Astrocyte of the cerebellum (primary cell): Measurements from ENCODE around the gene GLI3.

ENCODE experiments used
- DNase-seq: peaks from one replicate; pipeline ENCODE4 v3.0.0-alpha.2; 2011; ENCODE audit warnings: low read depth
- H3K4me3 ChIP-seq: 2 replicates; pipeline ENCODE4 v1.5.1; 2011; ENCODE audit warnings: mild to moderate bottlenecking, low read depth, low read length, moderate library complexity
- CTCF ChIP-seq: IDR thresholded peaks from 2 replicates; pipeline ENCODE4 v1.5.1; 2012; ENCODE audit warnings: low read length, low read depth, moderate library complexity, mild to moderate bottlenecking; ENCODE audit errors: missing control alignments
- in situ Hi-C: cut with HindIII; loops from 2 replicates; pipeline ENCODE4 v1.10.0; 2017; ENCODE audit warnings: low sequenced_read_pairs

GLI3 gene

GRCh38 chr7:42137941-42138340 is 99.1 kb downstream of the GLI3 start:
- in situ Hi-C loops: no loop called here
- TF ChIP-seq CTCF: no peak
- no peak overlapping the region for H3K4me3 ChIP-seq
- no peak for DNase-seq

- H3K4me3 ChIP-seq: no peak overlapping the region
- in situ Hi-C loops: no loop called here
- DNase-seq: no peak
- TF ChIP-seq CTCF: no peak
Observed at GRCh38 chr7:42137431-42137830, 99.6 kb downstream of the GLI3 start.

GRCh38 chr7:42135728-42136127 is 101.3 kb downstream of the GLI3 start:
- DNase-seq: no peak
- TF ChIP-seq CTCF: no peak
- H3K4me3 ChIP-seq: no peak overlapping the region
- in situ Hi-C loops: no loop called here

GRCh38 chr7:42134276-42134876 is 102.6 kb downstream of the GLI3 start:
- H3K4me3 ChIP-seq: no peak overlapping the region
- no peak for DNase-seq
- in situ Hi-C loops: no loop called here
- TF ChIP-seq CTCF: no peak

- TF ChIP-seq CTCF: no peak
- in situ Hi-C loops: no loop called here
- no peak for DNase-seq
- no peak overlapping the region for H3K4me3 ChIP-seq
Observed at GRCh38 chr7:42133321-42133720, 103.7 kb downstream of the GLI3 start.

GRCh38 chr7:42128703-42129102 is 108.3 kb downstream of the GLI3 start:
- in situ Hi-C loops: no loop called here
- no peak overlapping the region for H3K4me3 ChIP-seq
- peak; percentile 5 for DNase-seq
- TF ChIP-seq CTCF: peak; percentile 34
